GM18498 (cell line): ENCODE results near the gene TMEM272.

Source experiments
- ATAC-seq: cut with Tn5 transposase; IDR thresholded peaks from one replicate; pipeline ENCODE4 v1.9.1; 2021; ENCODE audit warnings: mild to moderate bottlenecking, moderate library complexity; ENCODE audit not compliant: unreplicated experiment

Gene TMEM272

DNA sequence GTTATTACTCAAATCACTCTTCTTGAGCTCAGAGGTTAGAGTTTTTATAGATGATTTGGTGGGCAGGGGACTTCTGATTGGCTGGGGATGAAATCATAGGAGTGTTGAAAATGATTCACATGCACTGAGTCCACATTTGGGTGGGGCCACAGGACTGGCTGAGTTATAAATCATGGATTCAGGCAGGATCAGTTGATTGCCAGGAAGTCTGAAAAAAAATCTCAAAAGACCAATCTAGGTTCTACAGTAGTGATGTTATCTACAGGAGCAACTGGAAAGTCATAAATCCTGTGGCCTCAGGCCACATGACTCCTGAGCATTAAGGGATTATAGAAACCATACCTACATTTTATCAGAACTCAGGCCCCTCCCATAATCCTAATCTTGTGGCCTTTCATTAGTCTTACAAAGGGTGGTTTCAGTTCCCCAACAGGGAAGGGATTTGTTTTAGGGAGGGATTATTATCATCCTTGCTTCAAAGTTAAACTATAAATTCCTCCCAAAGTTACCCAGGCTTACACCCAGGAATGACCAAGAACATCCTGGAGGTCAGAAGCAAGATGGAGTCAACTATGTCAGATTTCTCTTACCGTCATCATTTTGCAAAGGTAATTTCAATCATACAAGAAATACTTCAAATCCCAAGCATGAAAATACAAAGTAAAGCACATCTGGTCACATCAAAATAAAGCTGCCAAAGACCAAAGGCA lies 11.2 kb upstream of the TMEM272 start:
- no peak for ATAC-seq

DNA sequence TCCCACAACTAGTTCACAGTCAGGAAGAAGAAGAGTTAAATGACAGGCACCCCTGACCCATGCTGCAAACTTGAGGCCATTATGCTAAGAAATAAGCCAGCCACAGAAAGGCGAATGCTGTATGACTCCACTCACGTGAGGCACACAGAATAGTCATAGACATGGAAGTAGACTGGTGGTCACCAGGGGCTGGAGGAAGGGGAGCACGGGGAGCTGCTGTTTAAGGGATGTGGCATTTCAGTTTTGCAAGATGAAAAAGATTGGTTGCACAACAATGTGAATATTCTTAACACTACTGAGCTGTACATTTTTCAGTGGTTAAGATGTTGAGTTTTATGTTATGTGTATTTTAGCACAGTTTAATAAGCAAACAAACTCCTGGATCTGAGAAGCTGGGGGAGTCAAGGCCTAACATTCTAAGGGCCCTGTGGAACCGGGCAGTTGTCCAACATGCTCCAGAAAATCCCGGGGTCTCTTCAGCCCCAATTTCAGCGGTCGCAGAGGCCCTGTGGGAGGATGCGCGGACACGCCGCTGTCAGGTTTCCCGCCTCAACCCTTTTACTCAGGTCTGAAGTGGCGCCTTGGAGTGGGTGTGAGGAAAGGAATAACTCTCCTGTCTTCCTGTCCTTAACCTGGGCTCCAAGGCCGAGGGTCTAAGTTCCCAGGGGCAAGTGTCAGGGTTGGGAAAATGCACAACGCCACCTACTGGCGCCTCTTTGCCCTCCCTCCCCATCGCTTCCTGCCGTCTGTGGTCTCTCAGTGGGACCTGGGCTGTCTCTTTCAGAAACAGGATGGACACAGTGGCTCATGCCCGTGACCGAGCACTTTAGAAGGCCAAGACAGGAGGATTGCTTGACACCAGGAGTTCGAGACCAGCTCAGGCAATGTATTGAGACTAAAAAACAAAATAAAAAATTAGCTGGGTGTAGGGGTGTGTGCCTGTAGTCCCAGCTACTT lies 4.4 kb upstream of the TMEM272 start:
- no peak for ATAC-seq

DNA sequence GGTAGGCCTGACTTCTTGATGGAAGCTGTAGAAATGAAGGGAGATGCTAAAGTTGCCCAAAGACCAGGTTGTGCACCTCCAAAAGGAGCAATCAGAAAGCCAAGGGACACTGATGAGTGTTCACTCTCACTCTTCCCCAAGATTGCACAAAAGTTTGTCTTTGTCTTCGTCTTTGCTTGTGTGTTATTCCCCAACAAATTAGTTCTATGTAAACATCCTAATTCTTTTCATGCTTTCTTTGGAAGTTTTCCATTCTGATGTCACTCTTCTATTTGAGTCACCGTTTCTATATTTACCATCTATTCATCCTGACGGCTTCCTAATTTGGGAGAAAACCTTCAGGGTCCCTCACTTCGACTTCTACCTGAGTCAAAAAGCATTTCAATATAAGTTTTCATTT lies 3.7 kb upstream of the TMEM272 start:
- ATAC-seq = no peak

DNA sequence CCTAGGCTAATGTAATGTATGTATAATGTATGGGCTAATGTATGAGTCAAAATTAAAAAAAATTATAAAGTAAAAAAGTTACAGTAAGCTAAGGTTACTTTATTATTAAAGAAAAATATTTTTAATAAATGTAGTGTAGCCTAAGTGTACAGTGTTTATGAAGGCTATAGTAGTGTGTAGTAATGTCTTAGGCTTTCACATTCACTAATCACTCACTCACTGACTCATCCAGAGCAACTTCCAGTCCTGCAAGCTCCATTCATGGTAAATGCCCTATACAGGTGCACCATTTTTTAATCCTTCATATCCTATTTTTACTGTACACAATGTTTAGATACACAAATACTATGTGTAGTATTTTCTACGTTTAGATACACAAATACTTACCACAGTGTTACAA lies 1.8 kb upstream of the TMEM272 start:
- no peak for ATAC-seq

DNA sequence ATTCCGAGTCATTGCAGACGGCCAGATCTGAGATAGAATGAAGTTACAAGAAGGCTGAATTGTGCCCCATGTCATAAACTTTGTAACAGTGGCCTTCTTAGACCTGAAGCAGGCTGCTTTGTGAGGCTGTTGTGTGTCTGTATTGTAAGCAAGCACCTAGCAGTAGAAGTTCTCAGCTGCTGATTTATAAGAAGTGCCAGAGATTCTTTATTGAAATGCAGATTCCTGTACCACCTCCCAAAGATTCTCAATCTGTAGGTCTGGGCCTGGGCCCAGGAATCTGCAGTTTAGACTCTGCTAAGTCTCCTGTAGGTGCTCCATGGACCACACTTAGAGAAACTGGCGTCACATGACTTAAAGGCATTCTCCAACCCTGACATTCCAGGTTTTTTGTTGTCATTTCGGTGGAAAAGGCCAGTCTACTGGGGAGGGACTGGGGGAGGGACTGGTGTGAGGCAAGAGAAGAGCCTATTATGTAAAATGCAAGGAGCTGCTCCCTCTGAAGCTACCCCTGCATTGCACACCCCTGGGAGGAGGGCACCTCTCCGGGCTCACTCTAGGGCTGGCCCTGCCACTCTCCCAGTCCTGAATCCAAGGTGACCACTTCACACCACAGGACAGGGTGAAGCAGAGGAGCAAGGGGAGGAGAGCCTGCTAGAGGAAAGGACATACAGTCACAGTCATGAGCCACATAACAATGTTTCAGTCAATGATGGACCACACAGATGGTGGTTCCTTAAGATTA lies 769 bp upstream of the TMEM272 start:
- no peak for ATAC-seq

DNA sequence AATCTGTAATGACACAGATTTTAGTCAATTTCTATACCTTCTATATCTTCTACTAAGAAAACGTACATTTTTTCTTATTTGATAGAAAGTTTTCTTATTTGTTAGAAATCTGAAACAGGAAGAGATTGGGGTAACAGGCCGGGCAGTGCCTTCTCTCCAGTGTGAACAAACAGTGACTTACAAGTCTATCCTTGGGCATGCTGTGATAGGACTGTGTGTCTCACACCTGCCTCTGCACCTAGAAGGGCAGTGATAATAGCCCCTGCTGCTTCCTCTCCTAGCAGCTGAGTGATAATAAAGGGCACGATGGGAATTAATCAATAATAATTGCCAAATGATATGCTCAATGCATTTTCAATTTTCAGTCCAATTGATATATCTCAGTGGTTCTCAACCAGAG lies 1.4 kb downstream of the TMEM272 start:
- no peak for ATAC-seq

DNA sequence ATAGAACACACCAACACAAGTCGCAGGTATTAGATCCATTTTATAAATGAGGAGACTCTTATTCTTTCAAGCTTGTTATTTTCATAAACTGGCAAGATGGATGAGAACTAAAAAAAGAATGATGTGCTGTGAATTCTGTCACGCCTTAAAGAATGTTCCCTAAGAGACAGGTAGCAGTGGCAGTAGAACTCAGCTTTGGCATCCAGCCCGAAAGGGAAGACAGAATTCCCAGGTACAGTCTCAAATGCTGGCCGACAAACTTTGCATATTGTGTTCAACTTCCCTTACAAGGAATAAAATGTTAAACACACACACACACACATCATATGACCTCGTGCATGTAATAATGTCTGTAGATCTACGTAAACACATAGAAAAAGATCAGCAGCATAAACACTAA lies 3.2 kb downstream of the TMEM272 start:
- no peak for ATAC-seq

DNA sequence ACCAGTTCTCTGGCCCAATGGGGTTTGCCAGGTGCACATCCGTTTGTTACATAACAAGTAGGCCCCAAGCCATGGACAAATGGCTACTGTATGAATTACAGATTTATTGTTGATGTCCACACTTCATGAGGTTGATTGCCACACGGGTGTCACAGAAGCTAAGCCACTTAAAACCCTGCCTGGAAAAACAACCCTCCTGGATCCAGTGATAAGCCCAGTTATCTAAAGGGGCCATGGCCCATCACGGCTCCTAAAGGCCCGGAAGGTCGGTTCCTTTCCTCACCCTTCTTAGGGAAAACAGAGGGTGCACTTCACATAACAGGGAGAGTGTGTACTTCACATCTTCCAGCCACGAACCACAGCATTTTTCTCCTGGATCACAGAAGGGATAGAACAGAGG lies 4.1 kb downstream of the TMEM272 start:
- no peak for ATAC-seq

DNA sequence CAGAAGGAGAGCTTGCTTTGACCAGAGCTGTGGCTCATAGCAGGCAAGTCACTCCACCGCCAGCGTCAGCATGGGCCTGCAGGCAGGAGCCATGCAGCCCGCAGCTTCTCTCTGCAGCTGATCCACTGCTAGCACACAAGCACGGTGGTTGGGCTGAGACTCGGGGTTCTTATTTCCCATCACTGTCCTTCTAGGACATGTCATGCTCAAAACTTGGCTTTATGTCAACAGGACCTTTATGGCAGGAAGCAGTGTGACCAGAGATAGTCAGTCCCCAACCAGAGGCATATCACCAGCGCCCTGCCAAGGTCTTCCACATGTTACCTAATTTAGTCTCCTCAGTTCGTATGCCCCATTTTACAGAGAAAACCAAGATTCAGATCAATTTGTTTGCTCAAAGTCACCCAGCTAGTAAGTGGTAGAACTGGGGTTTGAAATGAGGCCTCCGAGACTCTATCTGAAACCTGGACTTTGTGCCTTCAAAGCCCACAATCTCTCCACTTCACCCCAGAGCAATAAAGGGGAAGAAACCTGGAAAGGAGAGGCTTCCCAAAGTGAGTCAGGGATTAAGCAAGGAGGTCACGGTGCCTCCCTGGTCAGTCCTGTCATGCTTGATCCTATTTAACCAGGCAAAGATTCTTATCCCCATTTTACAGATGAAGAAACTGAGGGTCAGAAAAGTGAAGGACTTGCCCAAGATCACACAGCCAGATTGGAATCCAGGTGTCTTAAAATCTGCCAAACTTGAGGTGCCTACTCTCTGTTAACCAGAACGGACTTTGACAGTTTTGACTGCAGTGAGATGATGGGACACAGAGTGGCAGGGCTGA lies 5.1 kb downstream of the TMEM272 start:
- no peak for ATAC-seq

DNA sequence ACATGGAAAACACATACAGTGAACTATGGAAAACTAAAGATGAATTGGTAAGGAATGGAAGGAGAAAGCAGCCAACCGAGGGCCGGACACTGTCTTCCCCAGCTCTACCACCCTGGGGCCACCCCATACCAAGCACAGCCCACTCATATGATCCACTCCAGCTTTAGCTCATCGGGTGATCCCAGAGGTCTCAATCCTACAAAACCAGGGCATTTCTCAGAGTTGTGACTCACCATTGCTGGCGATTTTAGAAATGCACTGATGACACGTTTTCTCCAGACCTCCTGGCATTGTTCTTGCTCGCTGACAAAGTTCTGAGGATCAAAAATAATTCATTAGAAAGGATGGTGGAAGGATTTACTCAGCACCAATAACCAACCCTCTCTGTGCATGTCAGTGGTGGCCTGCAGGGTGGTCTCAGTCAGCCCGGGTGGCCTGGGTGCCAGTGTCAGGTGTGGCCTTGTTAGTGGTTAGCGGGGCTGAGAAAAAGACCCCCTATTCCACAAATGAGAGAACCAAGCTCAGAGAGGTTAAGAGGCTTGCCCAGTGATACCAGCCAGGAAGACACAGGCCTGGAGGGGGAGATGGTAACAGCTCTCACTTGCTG lies 6.6 kb downstream of the TMEM272 start:
- ATAC-seq = no peak

DNA sequence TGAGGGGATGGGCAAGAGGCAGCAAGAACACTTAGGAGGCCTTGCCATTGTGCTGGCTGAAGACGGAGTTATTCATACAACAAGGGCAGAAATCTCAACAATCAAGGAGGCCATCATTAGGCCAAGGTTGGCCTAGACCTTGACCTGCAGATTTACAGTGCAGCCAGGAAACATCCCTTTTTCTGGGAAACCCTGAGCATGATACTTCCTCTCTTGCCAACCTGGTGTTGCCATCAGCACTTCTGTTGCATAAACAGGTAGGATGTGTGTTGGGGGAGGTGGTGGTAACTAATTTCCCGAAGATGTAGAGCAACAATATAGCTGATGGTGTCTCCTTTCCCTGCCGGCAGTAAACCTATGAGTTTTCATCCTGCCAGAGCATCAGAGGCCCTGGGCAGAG lies 8.0 kb downstream of the TMEM272 start:
- ATAC-seq = no peak

DNA sequence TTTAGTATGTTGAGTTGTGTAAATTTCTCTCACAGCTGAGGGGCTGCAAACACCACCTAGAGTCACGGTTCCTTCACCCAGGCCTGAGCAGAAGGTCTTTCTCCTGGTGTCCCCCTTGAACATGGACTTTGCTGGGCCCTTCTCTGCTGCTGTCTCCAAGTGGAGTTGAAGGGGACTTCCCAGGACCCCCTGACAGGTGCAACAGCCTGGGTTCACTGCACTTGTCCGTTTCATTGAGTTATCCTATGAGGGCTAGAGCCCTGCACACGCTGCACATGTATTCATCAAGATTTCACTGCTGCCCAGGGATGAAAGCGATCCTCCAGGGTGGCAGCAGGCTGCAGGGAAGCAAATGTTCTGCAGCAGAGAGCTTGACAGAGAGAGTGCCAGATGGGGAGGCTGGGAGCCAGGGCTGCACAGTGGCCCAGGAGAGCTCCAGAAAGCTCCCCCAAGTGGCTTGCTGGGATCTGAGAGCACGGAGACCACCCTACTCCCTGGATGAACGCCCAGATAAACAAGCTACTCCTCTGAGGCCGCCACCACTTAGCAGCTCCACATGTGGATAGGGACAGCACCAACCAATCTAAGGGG lies 10.3 kb downstream of the TMEM272 start:
- no peak for ATAC-seq

DNA sequence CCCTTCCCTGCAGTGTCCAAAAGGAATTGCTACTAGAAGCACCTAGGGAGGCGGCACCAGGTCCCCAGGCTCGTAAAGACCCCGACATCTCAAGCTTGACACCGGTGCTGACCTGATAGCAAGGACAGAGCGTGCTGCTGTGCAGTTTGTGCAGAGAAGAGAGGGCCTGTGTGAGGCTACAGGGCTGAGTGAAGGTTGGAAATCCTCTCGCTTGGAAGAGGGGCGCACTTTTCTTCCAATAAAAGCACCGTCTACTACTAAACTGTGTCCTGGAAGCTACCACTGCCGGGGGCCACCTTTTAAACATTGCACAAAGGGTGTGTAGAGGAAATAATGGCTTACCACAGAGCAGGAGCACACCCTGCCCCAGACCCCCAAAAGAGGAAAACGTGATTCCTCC lies 11.0 kb downstream of the TMEM272 start:
- no peak for ATAC-seq

DNA sequence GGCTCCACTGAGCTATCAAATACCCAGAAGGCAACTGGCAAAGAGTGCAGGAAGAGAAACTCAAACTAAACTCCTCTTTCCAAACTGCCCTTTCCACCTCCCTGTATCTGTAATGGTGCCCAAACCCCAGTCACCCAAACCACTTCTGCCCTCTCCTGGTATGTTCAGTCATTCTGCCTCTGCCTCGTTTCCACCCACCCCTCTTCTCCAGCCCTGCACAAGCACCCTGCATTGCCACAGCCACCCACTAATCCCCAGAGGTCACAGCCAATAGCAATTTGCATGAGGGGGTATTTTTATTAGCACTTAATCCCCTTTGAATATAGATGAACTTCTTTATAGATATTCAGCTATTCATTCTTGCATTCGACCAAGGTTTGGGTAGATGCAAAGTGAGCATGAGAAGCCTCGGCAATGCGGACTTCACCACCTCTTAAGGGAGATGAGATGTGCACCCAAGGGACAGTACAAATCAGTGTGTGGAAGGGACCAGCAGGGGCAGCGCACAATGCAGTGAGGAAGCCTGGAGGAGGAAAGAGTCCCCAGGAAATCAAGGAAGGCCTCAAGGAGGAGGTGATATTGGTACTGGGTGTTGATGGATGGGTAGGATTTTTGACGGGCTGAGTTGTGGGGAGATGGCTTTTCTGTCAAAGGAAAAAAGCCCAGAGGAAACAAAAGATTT lies 12.4 kb downstream of the TMEM272 start:
- ATAC-seq = peak; percentile 90

DNA sequence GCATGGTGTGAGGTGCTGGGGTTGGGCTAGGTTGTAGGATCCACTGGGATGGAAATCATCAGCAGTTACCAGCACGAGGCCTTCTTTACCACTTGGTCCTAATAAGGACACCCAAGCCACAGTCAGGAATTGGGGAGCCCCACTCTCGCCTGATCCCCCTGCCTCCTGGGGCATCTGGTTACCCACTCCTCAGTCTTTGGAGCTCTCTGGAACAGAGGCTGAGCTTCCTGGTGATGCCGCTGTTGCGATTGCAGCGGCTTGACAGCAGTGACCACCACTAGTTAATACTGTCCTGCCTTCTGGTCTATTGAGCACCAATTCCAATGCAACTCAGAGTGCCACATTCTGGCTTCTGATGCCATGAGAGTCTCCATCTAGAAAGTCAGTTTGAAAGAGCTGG lies 13.5 kb downstream of the TMEM272 start:
- ATAC-seq = no peak

DNA sequence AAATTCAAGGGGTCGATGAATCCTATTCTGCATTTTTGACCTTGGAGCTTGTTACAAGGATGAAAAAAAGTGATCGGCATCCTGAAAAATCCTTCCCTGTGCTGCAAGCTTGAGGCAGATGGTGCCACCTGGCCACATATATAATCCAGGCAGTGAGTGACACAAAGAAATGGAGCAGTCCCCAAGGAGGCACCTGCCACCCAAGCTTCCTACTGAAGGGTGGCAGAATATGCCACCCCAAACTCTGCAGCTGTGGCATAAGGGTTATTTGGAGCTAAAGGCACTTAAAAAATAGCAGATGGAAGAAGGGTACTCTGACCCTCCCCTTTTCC lies 15.4 kb downstream of the TMEM272 start:
- no peak for ATAC-seq

DNA sequence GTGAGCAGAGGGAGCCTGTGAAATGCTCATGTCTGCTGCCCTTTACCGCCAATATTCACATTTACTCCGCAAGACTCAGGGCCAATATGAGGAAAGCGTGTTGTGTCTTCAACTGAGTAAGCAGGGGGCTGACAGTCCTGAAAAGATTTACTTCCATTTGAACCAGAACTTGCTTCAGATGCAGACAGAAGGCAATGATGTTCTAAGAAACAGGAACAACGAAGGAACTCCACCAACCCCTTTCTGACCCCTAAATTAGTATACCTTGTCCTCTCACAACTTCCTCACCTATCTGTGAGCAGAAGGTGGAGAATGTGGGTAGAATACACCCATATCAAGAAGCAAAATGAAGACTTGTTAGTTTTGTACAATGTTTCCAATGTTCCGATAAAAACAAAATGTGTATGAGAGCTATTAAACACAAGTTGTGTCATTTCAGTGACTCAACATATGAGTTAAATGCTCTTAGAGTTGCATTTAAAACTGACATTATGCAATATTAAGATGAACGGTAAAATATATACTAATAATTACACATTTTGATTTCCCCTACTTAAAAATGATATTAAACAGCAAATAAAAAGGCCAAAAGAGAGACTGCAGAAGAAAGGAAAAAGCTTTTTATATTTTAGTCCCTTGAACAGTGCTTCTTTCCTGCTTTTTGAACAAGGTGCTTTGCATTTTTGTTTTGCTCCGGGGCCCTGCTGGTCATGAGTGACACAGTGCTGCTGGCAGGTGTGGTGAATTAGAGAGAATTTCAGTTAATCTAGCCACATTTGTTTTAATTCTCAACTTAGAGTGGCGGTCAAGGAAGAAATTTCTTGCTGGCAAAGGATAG lies 16.0 kb downstream of the TMEM272 start:
- ATAC-seq = no peak

DNA sequence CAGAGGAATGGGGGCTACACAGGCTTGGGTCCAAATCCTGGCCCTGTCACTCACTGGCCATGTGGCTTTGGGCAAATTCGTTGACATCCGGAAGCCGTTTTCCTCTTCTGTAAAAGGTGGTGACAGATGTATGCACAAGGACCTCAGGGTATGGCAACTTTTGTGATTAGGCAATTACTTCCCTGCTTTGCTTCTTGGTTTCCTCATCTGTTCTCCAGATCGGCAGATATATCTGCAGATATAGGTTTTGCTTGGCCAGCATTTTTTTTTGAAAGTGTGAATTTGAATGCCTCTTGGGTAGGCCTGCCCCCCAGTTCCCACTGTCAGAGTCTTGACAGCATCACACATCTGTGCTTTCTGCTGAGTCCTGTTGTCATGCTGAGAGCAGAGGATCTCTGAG lies 17.7 kb downstream of the TMEM272 start:
- no peak for ATAC-seq

DNA sequence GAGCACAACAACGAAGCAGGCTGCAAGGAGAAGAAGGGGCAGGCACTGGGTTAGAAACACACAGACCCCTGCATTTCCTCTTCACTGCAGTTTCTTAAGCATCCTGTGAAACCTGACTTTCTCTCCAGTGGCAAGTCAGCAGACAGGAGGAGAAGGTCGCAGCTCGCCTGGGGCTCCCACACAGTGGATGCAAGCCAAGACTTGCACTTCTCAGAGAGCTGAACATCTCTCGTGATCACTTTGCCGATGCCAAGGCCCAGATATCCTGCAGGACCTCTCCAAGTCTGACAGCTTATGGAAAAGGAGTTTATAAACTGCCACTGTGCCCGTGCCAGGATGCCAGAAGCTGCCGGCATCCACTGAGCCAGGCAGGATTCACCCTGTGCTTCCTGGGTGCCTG lies 18.4 kb downstream of the TMEM272 start:
- ATAC-seq = no peak
